ENCODE measurements around the gene CEPT1.

GRCh38 chr1:111211921-111212320, 71.9 kb downstream of the CEPT1 start:
- no peak for TF ChIP-seq POLR2A (IDR thresholded peaks at IDR 0.05)
- no peak for TF ChIP-seq CTCF (IDR thresholded peaks at IDR 0.05)

Measured in tibial nerve (tissue), 3 donors.